HCT116 (cell line): ENCODE results near the gene LCNL1. TPM values are rescaled to one million over a fixed set of nuclear protein-coding genes. Genes with fewer than 3 reads are reported as not detected.

Experiments used
- ATAC-seq: fragments of 200-7000 bp; cut with Tn5 transposase; 2 replicates; pipeline ENCODE4 v1.9.1; 2020; ENCODE audit warnings: mild to moderate bottlenecking, moderate library complexity
- BruUV-seq: library from RNA; stranded (reverse); fragments of 400-500 nt; replicated peaks from 2 replicates; lab custom pipeline; 2021; lab: Mats Ljungman, UMichigan
- CTCF ChIA-PET: fragments of 300-600 bp; sonication (Branson Sonifier 250); formaldehyde crosslinking; loops from one replicate; lab custom pipeline; 2021; ENCODE audit warnings: antibody characterized with exemption; lab: Charles Lee
- POLR2A ChIA-PET: fragments of 300-600, 350-600 bp; sonication (Branson Sonifier 250); formaldehyde crosslinking; loops from one replicate; lab custom pipeline; 2021; ENCODE audit warnings: antibody characterized with exemption; lab: Charles Lee
- RAD21 ChIA-PET, 2 experiments: fragments of 300-600 bp; sonication (Branson Sonifier 250); formaldehyde crosslinking; loops; one replicate each; lab custom pipeline; 2023; ENCODE audit warnings: low total read pairs in 2 of 2; ENCODE audit not compliant: uncharacterized antibody in 2 of 2, unreplicated experiment in 2 of 2, low non-redundant PET in 1 of 2; lab: Charles Lee
- DNase-seq: peaks from one replicate; pipeline ENCODE4 v3.0.0-alpha.2; 2010; ENCODE audit warnings: low read depth, low spot score
- H2AFZ ChIP-seq: fragments of 200-600 bp; shearing (Covaris generic), sonication (generic); 2 replicates; pipeline ENCODE4 v1.6.1; 2017; ENCODE audit warnings: low read depth, mixed run types, mixed read lengths, antibody characterized with exemption, low read length; ENCODE audit not compliant: poor library complexity, severe bottlenecking
- H3K27ac ChIP-seq: 2 replicates; pipeline ENCODE4 v1.5.1; 2012; ENCODE audit warnings: low read depth, low read length
- H3K27me3 ChIP-seq: fragments of 200-600 bp; sonication (generic); 2 replicates; pipeline ENCODE4 v1.6.1; 2016; ENCODE audit warnings: mixed run types, low read length, mixed read lengths; ENCODE audit not compliant: insufficient read depth
- H3K36me3 ChIP-seq, 2 experiments: fragments of 200-500 bp in 1 of 2; fragments of 200-600 bp in 1 of 2; sonication (Bioruptor generic) in 1 of 2; sonication (generic) in 1 of 2; 2 replicates each; pipeline versions ENCODE4 v1.5.1 to v1.6.1; 2014 to 2016; ENCODE audit warnings: low read length in 2 of 2, inconsistent platforms in 1 of 2, mixed read lengths in 1 of 2, mixed run types in 1 of 2; ENCODE audit not compliant: insufficient read depth in 2 of 2, control insufficient read depth in 1 of 2
- H3K4me1 ChIP-seq, 2 experiments: fragments of 200-600 bp in 1 of 2; sonication (generic) in 1 of 2; 2 replicates each; pipeline versions ENCODE4 v1.5.1 to v1.6.1; 2012 to 2017; ENCODE audit warnings: low read length in 2 of 2, inconsistent platforms in 1 of 2, mild to moderate bottlenecking in 1 of 2, mixed read lengths in 1 of 2, mixed run types in 1 of 2, moderate library complexity in 1 of 2; ENCODE audit not compliant: insufficient read depth in 2 of 2, control insufficient read depth in 1 of 2
- H3K4me2 ChIP-seq: fragments of 200-600 bp; sonication (generic); 2 replicates; pipeline ENCODE4 v1.6.1; 2017; ENCODE audit warnings: mixed run types, low read length, mixed read lengths
- H3K4me3 ChIP-seq, 2 experiments: fragments of 200-600 bp in 1 of 2; sonication (generic) in 1 of 2; replicated peaks in 1 of 2; 2 replicates each; pipeline ENCODE4 v1.5.1; 2011 to 2016; ENCODE audit warnings: low read length in 2 of 2, control low read depth in 1 of 2, low read depth in 1 of 2, mild to moderate bottlenecking in 1 of 2, mixed read lengths in 1 of 2, mixed run types in 1 of 2
- H3K79me2 ChIP-seq: fragments of 200-600 bp; sonication (generic); 2 replicates; pipeline ENCODE4 v1.6.1; 2017; ENCODE audit warnings: mild to moderate bottlenecking, mixed run types, low read length, moderate library complexity, mixed read lengths; ENCODE audit not compliant: insufficient read depth
- H3K9ac ChIP-seq: fragments of 200-600 bp; sonication (generic); 2 replicates; pipeline ENCODE4 v1.6.1; 2016; ENCODE audit warnings: low read length, mixed read lengths
- H3K9me2 ChIP-seq: fragments of 200-600 bp; sonication (generic), shearing (Covaris generic); 2 replicates; pipeline ENCODE4 v1.6.1; 2017; ENCODE audit warnings: mixed run types, mild to moderate bottlenecking, moderate library complexity; ENCODE audit not compliant: insufficient read depth
- H3K9me3 ChIP-seq, 2 experiments: fragments of 200-500 bp in 1 of 2; fragments of 200-600 bp in 1 of 2; sonication (Bioruptor generic) in 1 of 2; sonication (generic) in 1 of 2; 2 replicates each; pipeline ENCODE4 v1.6.1; 2014 to 2017; ENCODE audit warnings: low read length in 2 of 2, mixed read lengths in 2 of 2, inconsistent platforms in 1 of 2, low read depth in 1 of 2, mild to moderate bottlenecking in 1 of 2, mixed run types in 1 of 2, moderate library complexity in 1 of 2; ENCODE audit not compliant: control insufficient read depth in 1 of 2, insufficient read depth in 1 of 2
- H4K20me1 ChIP-seq: fragments of 200-600 bp; sonication (generic), shearing (Covaris generic); 2 replicates; pipeline ENCODE4 v1.6.1; 2017; ENCODE audit warnings: mixed run types, mild to moderate bottlenecking, moderate library complexity; ENCODE audit not compliant: insufficient read depth
- CBX3 ChIP-seq: IDR thresholded peaks from 2 replicates; pipeline ENCODE4 v1.6.1; 2012; ENCODE audit warnings: low read depth
- CEBPB ChIP-seq: IDR thresholded peaks from 2 replicates; pipeline ENCODE4 v1.6.1; 2012; ENCODE audit warnings: low read depth
- EGR1 ChIP-seq: IDR thresholded peaks from 2 replicates; pipeline ENCODE4 v1.6.1; 2012; ENCODE audit warnings: low read depth
- ELF1 ChIP-seq: IDR thresholded peaks from 2 replicates; pipeline ENCODE4 v1.6.1; 2012; ENCODE audit warnings: low read depth, borderline replicate concordance
- EZH2 ChIP-seq: fragments of 200-600 bp; sonication (generic); IDR thresholded peaks from 2 replicates; pipeline ENCODE4 v1.6.1; 2017; ENCODE audit warnings: antibody characterized with exemption, mixed run types
- FOSL1 ChIP-seq: IDR thresholded peaks from 2 replicates; pipeline ENCODE4 v1.6.1; 2012; ENCODE audit warnings: low read depth
- MAX ChIP-seq: IDR thresholded peaks from 2 replicates; pipeline ENCODE4 v1.6.1; 2012
- POLR2AphosphoS5 ChIP-seq: IDR thresholded peaks from 2 replicates; pipeline ENCODE4 v1.6.1; 2011; ENCODE audit warnings: mild to moderate bottlenecking, low read depth, low read length, moderate library complexity
- RAD21 ChIP-seq: IDR thresholded peaks from 2 replicates; pipeline ENCODE4 v1.6.1; 2012; ENCODE audit warnings: low read depth, mild to moderate bottlenecking
- REST ChIP-seq: IDR thresholded peaks from 2 replicates; pipeline ENCODE4 v1.6.1; 2012; ENCODE audit warnings: low read depth
- SIN3A ChIP-seq: IDR thresholded peaks from 2 replicates; pipeline ENCODE4 v1.6.1; 2012; ENCODE audit warnings: low read depth
- SP1 ChIP-seq: IDR thresholded peaks from 2 replicates; pipeline ENCODE4 v1.6.1; 2012; ENCODE audit warnings: low read depth
- SRF ChIP-seq: IDR thresholded peaks from 2 replicates; pipeline ENCODE4 v1.6.1; 2012; ENCODE audit warnings: low read depth
- TCF7L2 ChIP-seq: IDR thresholded peaks from 2 replicates; pipeline ENCODE4 v1.7.0; 2011; ENCODE audit warnings: borderline replicate concordance, inconsistent platforms; ENCODE audit not compliant: insufficient read depth, insufficient read length; ENCODE audit errors: extremely low read depth
- YY1 ChIP-seq: IDR thresholded peaks from 2 replicates; pipeline ENCODE4 v1.6.1; 2011; ENCODE audit warnings: low read length, low read depth, moderate library complexity, mild to moderate bottlenecking; ENCODE audit not compliant: insufficient replicate concordance; ENCODE audit errors: extremely low read depth
- ZBTB33 ChIP-seq: IDR thresholded peaks from 2 replicates; pipeline ENCODE4 v1.6.1; 2011; ENCODE audit warnings: mild to moderate bottlenecking, low read length, moderate library complexity; ENCODE audit not compliant: insufficient replicate concordance; ENCODE audit errors: extremely low read depth
- ZNF274 ChIP-seq: fragments of 200-500 bp; sonication (Bioruptor generic); IDR thresholded peaks from 2 replicates; pipeline ENCODE4 v1.6.1; 2014; ENCODE audit warnings: mild to moderate bottlenecking, low read depth, low read length, inconsistent platforms
- intact Hi-C: fragments of 100-400 bp; cut with micrococcal nuclease; formaldehyde crosslinking; loops from 2 replicates; pipeline ENCODE4 v1.10.0; 2022
- total RNA-seq: library from RNA; stranded (reverse); gene quantifications from one replicate; pipeline ENCODE4 v1.2.1, GENCODE V29; 2021; ENCODE audit not compliant: unreplicated experiment

The LCNL1 gene
- total RNA-seq, 1 experiment from 2014 or later: 0.44 TPM

GRCh38 chr9:137009938-137010732 lies 27.3 kb downstream of the LCNL1 start:
- ChIA-PET POLR2A (interaction anchor here (0.6 kb wide), 1 partner anchor 59 kb away, joined by 4 read pairs; no protein-coding TSS in a partner anchor), RAD21 (interaction anchor here in 1 of 2 experiments (0.6 kb wide), 1 partner anchor 62 kb away, joined by 3 read pairs; no protein-coding TSS in a partner anchor), CTCF (no interaction called here)

More at GRCh38 chr9:137009938-137010732, 27.3 kb downstream of the LCNL1 start:
- Histone ChIP-seq H4K20me1 (no peaks in the 10 kb centered on the region), H3K4me2 (no peak overlapping the region), H3K27me3 (no peaks in the 10 kb centered on the region), H3K9me2 (no peaks in the 10 kb centered on the region), H3K9ac (no peak overlapping the region), H3K79me2 (no peaks in the 10 kb centered on the region), H3K4me1 (no peaks in the 10 kb centered on the region), H3K27ac (no peak overlapping the region), H3K4me3 (no peak overlapping the region), H2AFZ (no peak overlapping the region), H3K9me3 (peaks cover 0 to 3% of the 10 kb centered on the region in 2 experiments; a peak in 1 of 4 replicates), H3K36me3 (peaks cover 5 to 15% of the 10 kb centered on the region in 2 experiments; a peak in 3 of 4 replicates)
- ATAC-seq (peak; percentile 38; the same call in 1 of the 2 replicates), DNase-seq (no peak)
- intact Hi-C loops: no loop called here
- BruUV-seq: no TSS peak
- TF ChIP-seq SP1 (no peak), CEBPB (no peak), POLR2AphosphoS5 (no peak), ELF1 (no peak), CBX3 (no peak), MAX (no peak), SIN3A (no peak), EGR1 (no peak), RAD21 (no peak), REST (no peak), TCF7L2 (no peak), ZBTB33 (no peak), FOSL1 (no peak), ZNF274 (no peak), SRF (no peak), YY1 (no peak), EZH2 (no peak)
